Endometrial microvascular endothelial cells (primary cell): ENCODE results near the gene TBX15. TPM values are rescaled to one million over a fixed set of nuclear protein-coding genes. Genes with fewer than 3 reads are reported as not detected.

Experiments
- in situ Hi-C: cut with HindIII; loops from 2 replicates; pipeline ENCODE4 v1.10.0; 2017; ENCODE audit warnings: low sequenced_read_pairs, low pct_unique_long_range_greater_than_20kb; ENCODE audit errors: inconsistent ontology term
- total RNA-seq: library from RNA; depleted of rRNA; stranded (reverse); fragments of >200 nt; gene quantifications from one replicate; pipeline ENCODE4 v1.2.3, GENCODE V29; 2015; ENCODE audit errors: inconsistent ontology term

The TBX15 gene
- total RNA-seq, 1 donor from 2014 or later = not detected

- in situ Hi-C loops = no loop called here
Measured at GRCh38 chr1:119003413-119004128, 15.4 kb upstream of the TBX15 start.

DNA sequence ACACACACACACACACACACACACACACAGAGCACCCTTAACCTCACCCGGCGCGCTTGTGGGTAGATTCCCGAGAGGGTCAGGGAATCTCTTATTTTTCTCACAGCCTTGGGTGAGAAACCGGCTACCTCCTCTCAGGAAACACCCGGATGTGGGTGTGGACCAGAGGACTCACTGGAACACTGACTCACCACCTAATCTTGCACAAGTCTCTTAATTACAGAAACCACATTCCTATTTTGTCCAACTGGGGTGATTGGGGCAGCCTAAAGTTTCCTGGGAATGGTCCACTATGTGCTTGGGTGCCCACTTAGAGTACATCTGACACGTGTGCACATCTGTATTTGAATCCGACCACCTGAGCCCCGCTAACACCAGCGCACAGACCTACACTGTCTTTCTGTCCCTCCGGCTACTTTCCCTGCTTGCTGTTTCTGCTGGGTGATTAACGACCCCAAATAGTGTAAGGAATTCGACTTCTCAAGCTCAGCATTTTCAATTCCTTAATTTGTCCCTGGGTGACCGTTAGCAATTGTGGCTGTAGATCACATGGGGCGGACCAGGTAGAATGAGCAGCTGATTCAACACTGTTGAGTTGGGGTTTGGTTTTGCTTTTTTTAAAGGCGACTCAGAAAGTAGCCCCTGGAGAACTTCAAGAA, 14.0 kb upstream of the TBX15 start:
- in situ Hi-C loops = no loop called here

DNA sequence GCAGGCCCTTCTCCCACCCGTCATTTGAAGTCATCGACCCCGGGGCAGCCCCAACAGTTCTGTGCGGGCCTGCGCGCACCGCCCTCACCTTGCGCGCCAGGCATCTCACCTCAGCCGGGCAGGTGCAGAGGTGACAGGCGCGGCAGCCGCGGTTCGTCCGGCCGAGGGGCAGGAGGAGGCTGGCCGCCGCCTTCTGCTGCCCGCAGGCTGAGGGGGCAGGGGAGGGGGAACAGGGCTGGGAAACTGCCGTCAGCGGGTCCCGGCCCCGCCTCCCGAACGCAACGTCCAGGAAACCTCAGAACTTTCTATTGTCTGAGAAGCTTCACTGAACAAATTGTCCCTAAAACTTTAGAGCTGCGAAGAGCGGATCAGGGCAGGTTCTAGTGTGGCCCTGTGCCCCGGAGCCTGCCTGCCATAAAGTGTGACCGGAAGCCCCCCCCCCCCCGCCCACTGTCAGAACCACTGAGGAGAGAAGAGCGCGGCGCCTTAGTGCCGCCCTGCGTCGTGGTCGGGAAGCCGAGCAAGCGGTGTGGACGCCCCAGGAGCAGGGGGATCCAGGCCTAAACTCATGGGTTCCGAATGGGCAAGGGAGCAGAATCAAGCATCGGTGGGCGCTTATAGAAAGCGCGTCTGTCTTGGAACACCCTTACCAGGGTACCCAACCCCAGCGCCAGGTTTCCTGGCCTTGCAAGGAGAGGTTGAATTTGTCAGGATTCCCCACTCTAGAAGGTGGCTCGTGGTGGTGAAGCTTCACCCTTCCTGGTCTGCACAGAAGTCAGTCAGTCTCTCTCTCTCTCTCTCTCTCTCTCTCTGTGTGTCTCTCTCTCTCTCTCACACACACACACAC, 13.3 kb upstream of the TBX15 start:
- in situ Hi-C loops = no loop called here

- in situ Hi-C loops = no loop called here
Measured at GRCh38 chr1:119000371-119001180, 12.4 kb upstream of the TBX15 start.

DNA sequence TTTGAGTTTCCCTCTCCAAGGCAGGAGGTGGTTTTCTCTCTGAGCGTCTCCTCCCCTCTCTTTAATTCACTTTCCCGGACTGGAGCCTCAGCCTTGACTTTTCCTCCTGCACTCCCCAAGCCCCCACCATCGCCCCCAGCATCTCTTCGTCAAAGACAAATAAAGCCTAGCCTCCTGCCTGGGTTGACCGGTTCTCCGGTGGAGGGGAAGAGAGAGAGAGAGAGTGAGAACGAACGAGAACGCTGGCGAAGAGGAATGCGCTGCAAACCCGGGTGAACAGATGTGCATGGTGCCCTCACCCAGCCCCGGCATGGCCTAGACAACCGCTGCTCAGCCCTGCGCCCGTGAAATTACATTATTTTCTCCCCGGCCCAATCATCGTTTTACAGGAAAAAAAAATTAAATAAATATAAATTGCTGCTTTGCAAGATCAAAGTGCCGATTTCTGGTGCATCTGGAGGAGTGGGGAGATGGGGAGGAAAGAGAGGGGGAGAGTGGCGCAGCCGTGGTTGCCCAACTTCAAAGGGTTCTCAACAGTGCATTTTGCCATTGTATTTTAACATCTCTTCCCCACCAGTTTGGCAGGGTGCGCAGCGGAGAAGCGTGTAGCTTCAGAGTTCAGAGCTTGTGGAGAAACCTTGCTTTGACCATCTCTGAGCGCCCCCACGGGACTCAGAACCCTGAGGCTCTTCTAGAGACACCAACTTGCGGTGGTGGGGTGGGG, 11.4 kb upstream of the TBX15 start:
- in situ Hi-C loops = no loop called here

DNA sequence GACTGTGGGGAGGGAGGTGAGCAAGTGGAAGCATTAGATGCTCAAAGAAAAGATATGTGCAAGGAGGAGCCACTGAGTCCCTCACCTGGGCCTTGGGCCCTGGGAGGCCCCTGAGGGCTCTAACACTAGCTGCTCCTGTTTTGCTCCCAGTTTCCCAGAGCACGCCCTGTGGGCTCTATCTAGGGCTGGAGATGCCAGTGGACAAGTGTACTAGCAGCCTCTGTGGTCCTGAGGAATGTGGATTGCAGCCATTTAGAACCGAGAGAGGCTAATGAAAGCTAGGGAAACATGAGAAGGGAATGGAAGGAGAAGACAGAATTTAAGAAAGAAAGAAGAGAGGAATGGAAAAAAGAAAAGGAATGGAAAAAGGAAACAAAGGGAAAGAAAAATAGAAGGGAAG, 10.0 kb upstream of the TBX15 start:
- in situ Hi-C loops = no loop called here

GRCh38 chr1:118997225-118997624, 9.1 kb upstream of the TBX15 start:
- in situ Hi-C loops = no loop called here

DNA sequence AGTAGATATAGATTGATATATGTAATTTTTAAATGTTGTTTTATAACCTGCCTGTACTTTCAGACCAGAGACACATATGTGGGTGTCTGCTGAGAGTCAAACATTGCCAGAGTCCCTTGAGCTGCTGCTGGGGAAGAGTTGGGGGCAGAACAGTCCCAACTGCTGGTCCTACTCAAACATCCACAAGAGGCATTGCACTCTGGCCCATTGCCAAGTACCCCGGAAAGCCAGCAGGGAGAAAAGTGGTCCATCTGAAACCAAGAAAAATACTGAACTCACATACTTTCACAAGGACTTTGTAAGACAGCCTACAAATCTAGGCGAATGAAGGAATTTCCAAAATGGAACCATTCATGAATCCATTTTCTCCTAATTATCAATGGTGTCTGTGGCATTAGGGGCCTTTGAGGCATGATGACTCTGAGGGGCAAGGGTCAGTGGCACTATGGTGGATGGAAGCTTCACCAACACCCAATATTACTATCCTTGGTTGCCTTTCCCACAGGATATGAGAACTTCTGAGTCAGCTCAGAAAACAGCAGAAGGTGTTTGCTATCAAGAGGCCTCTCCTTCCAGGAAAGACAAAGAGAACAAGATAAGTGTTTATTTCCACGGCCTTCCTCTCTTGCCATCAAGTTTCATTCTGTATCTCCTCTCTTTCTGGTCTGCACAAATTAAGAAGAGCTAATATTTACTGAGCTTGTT, 7.3 kb upstream of the TBX15 start:
- in situ Hi-C loops = no loop called here

- in situ Hi-C loops = no loop called here
Measured at GRCh38 chr1:118993700-118994026, 5.5 kb upstream of the TBX15 start.

- in situ Hi-C loops = no loop called here
Measured at GRCh38 chr1:118992868-118993699, 4.9 kb upstream of the TBX15 start.

- in situ Hi-C loops = no loop called here
Measured at GRCh38 chr1:118992237-118992825, 4.2 kb upstream of the TBX15 start.

GRCh38 chr1:118991448-118991847, 3.3 kb upstream of the TBX15 start:
- in situ Hi-C loops = no loop called here

DNA sequence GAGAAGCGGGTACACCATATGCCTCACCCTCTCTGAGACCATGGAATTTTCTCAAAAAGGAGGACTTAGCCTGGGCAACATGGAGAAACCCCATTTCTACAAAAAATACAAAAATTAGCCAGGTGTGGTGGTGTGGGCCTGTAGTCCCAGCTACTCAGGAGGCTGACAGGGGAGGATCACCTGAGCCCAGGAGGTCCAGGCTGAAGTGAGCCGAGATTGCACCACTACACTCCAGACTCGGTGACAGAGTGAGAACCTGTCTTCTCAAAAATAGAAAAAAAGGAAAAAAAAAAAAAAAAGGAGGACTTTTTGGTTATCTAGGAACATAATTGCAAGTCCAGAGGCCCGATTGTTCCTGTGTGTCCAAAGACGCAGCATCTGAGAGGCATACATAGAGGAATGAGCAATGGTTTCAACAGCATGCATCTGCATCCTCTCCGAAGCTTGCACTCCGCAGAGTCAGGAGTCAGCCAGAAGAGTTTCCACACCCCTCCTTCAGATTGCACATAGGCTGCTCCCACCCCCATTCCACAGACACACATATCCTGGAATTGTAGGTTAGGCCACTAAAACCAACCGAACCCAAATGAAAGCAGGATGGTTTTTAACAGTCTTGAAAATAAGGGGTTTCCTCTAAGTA, 2.5 kb upstream of the TBX15 start:
- in situ Hi-C loops = no loop called here

GRCh38 chr1:118989878-118990378, 1.8 kb upstream of the TBX15 start:
- in situ Hi-C loops = no loop called here

GRCh38 chr1:118989006-118989815, 1.1 kb upstream of the TBX15 start:
- in situ Hi-C loops = no loop called here
